Calu3 (cell line): ENCODE data around the gene JARID2. TPM values are rescaled to one million over a fixed set of nuclear protein-coding genes. Genes with fewer than 3 reads are reported as not detected.

Source experiments
- BruUV-seq: library from RNA; stranded (reverse); fragments of 400-500 nt; replicated peaks from 2 replicates; lab custom pipeline; 2021; lab: Mats Ljungman, UMichigan
- CTCF ChIA-PET: fragments of 300-600 bp; sonication (Branson Sonifier 250); formaldehyde crosslinking; loops from one replicate; lab custom pipeline; 2022; ENCODE audit warnings: antibody characterized with exemption; lab: Charles Lee
- DNase-seq: peaks from one replicate; pipeline ENCODE4 v3.0.0; 2022
- H3K27ac Mint-ChIP-seq: one replicate; pipeline ENCODE4 v1.8.0; 2022; ENCODE audit warnings: mixed read lengths; ENCODE audit not compliant: unreplicated experiment
- H3K27me3 Mint-ChIP-seq: one replicate; pipeline ENCODE4 v1.8.0; 2022; ENCODE audit warnings: mixed read lengths; ENCODE audit not compliant: unreplicated experiment
- H3K36me3 Mint-ChIP-seq: one replicate; pipeline ENCODE4 v1.8.0; 2022; ENCODE audit warnings: mild to moderate bottlenecking, moderate library complexity, mixed read lengths; ENCODE audit not compliant: insufficient read depth, unreplicated experiment
- H3K4me1 Mint-ChIP-seq: one replicate; pipeline ENCODE4 v1.8.0; 2022; ENCODE audit warnings: mild to moderate bottlenecking, low read depth, mixed read lengths; ENCODE audit not compliant: unreplicated experiment
- H3K4me3 Mint-ChIP-seq: one replicate; pipeline ENCODE4 v1.8.0; 2022; ENCODE audit warnings: mild to moderate bottlenecking, low read depth, moderate library complexity, mixed read lengths; ENCODE audit not compliant: unreplicated experiment
- H3K9me3 Mint-ChIP-seq: one replicate; pipeline ENCODE4 v1.8.0; 2022; ENCODE audit warnings: low read depth, mixed read lengths; ENCODE audit not compliant: unreplicated experiment
- intact Hi-C: fragments of 100-400 bp; cut with micrococcal nuclease; formaldehyde crosslinking; loops from one replicate; pipeline ENCODE4 v1.10.0; 2022; ENCODE audit not compliant: unreplicated experiment
- total RNA-seq: library from RNA; stranded (reverse); gene quantifications from 2 replicates; pipeline ENCODE4 v1.2.3, GENCODE V29; 2022
- TF ChIP-seq, protein P1 (sequence below): fragments of 200-600 bp; IDR thresholded peaks from one replicate; pipeline ENCODE4 v1.8.0; 2022; ENCODE audit warnings: antibody characterized with exemption; ENCODE audit not compliant: unreplicated experiment

Gene JARID2
- total RNA-seq, 1 experiment from 2014 or later = 9.4 TPM

- CTCF ChIA-PET = interaction anchor here (0.5 to 1.7 kb wide), 2 partner anchors 12 to 461 kb away, joined by 3 to 5 read pairs; no protein-coding TSS in a partner anchor
- TF ChIP-seq, protein P1, sequence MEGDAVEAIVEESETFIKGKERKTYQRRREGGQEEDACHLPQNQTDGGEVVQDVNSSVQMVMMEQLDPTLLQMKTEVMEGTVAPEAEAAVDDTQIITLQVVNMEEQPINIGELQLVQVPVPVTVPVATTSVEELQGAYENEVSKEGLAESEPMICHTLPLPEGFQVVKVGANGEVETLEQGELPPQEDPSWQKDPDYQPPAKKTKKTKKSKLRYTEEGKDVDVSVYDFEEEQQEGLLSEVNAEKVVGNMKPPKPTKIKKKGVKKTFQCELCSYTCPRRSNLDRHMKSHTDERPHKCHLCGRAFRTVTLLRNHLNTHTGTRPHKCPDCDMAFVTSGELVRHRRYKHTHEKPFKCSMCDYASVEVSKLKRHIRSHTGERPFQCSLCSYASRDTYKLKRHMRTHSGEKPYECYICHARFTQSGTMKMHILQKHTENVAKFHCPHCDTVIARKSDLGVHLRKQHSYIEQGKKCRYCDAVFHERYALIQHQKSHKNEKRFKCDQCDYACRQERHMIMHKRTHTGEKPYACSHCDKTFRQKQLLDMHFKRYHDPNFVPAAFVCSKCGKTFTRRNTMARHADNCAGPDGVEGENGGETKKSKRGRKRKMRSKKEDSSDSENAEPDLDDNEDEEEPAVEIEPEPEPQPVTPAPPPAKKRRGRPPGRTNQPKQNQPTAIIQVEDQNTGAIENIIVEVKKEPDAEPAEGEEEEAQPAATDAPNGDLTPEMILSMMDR = no peak
- Mint-ChIP-seq H3K4me1 (peaks cover 14% of the 10 kb centered on the region), H3K36me3 (peaks cover 22% of the 10 kb centered on the region), H3K4me3 (no peak overlapping the region), H3K9me3 (no peaks in the 10 kb centered on the region), H3K27me3 (no peaks in the 10 kb centered on the region), H3K27ac (no peak overlapping the region)
- no TSS peak for BruUV-seq
- no peak for DNase-seq
- intact Hi-C loops = loop anchor here (10.0 kb wide), 1 partner anchor 103 kb away; no protein-coding TSS in a partner anchor
Observed at GRCh38 chr6:15522026-15522425, 276.2 kb downstream of the JARID2 start.

DNA sequence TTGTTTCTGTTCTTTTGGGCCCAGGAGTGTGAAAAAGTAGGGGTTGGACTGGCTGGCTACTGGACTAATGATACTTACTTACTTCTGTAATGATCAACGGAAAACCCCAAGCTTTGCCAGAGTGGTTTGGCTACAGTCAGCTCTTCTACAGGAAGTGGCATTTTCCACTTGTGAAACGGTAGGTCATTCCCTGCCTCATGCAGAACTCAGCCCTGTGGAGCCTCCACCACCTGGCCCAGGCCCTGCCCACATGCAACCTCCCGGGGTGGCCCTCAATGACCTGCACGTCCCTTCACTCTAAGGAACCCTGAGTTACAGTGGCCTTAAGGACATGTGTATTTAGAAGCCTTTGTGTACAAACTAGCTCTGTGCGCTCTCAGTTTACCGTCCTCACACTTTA, 276.6 kb downstream of the JARID2 start:
- H3K4me3 Mint-ChIP-seq = no peak overlapping the region
- no peak overlapping the region for H3K27ac Mint-ChIP-seq
- BruUV-seq = no TSS peak
- TF ChIP-seq, protein P1 = no peak
- peaks cover 22% of the 10 kb centered on the region for H3K36me3 Mint-ChIP-seq
- peaks cover 2% of the 10 kb centered on the region for H3K9me3 Mint-ChIP-seq
- DNase-seq = no peak
- peaks cover 14% of the 10 kb centered on the region for H3K4me1 Mint-ChIP-seq
- intact Hi-C loops = loop anchor here (10.0 kb wide), 1 partner anchor 102 kb away; no protein-coding TSS in a partner anchor
- CTCF ChIA-PET = interaction anchor here (0.5 to 1.7 kb wide), 2 partner anchors 11 to 461 kb away, joined by 3 to 5 read pairs; no protein-coding TSS in a partner anchor
- H3K27me3 Mint-ChIP-seq = no peaks in the 10 kb centered on the region

DNA sequence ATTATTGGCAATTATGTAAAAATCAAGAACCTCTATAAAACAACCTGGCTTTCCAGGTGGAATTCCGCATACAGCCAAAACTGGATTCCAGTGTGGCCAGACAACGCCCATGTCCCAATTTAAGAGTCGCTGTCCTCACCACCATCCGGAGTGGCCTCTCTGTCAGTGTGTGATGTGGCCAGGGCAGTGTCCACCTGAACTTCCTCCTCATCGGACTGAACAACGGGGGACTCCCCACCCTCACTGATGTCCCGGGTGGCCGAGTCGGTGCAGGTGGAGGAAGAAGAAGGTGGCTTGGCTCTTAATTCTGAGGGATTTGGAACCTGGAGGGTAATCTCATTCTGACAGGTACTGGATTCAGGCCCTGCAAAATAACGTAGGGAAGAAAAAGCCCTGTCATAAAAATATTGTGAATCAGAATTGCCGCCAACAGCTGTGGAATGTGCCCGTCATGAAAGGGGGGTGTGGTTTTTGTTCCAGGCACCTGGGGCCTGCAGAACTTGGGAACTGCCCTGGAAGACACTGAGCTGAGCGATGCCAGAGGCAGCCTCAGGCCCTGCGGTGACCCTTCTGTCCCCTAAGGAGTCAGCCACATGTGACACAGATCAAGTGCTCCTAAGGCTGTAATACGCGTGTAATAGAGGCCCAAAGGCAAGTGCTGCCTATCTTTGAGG, 277.1 kb downstream of the JARID2 start:
- Mint-ChIP-seq H3K4me1 (peaks cover 14% of the 10 kb centered on the region), H3K4me3 (no peak overlapping the region), H3K36me3 (peaks cover 26% of the 10 kb centered on the region), H3K27ac (no peak overlapping the region), H3K9me3 (peaks cover 3% of the 10 kb centered on the region), H3K27me3 (no peaks in the 10 kb centered on the region)
- intact Hi-C loops = loop anchor here (10.0 kb wide), 1 partner anchor 102 kb away; no protein-coding TSS in a partner anchor
- TF ChIP-seq, protein P1 = no peak
- CTCF ChIA-PET = interaction anchor here (1.7 kb wide), 1 partner anchor 11 kb away, joined by 3 read pairs; no protein-coding TSS in a partner anchor
- no TSS peak for BruUV-seq
- no peak for DNase-seq

DNA sequence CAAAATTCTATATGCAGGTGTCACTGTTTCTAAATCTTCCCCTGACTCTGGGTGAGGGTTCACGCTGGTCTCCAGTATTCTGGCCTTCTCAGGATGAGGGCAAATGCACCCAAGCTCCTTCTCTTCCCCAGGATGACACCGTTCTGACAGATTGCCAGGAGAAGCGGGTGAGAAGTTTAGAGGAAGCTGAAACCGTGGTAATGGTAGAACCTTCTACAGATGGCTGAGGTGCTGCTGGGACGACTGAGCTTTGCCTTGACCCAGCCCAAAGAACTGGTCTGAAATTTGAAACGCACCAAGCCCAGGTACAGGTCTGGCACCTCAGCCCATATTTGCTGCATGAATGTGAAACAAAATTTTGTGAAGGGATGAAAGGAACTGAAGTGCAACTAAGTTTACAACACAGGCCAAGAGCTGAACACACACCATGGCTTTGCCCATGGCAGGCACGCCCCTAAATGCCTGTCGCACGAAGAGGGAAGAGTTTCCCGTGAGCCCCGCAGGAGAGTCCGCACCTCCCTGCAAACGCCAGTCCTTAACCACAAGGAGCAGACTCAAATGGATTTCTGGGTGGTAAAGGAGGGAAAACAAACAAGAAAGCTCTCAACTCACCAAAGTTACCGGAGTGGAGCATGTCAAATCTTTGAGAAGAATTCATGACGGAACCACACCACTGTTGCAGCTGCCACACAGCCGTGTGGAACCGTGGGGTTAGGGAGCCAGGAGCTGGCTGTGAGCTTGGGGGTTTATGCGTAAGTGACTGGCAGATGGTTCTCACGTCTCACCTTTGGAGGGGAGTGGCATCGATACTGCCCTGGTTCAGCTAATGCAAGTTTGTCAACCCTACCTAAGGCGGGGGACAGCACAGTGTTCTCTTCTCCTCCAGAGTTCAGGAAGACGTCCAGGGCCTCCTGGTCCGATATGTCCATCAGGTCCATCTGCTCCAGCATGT, 278.1 kb downstream of the JARID2 start:
- intact Hi-C loops = loop anchor here (10.0 kb wide), 1 partner anchor 101 kb away; no protein-coding TSS in a partner anchor
- Mint-ChIP-seq H3K36me3 (peaks cover 26% of the 10 kb centered on the region), H3K9me3 (peaks cover 3% of the 10 kb centered on the region), H3K4me1 (peaks cover 14% of the 10 kb centered on the region), H3K27me3 (no peaks in the 10 kb centered on the region), H3K27ac (no peak overlapping the region), H3K4me3 (no peak overlapping the region)
- CTCF ChIA-PET = no interaction called here
- no peak for DNase-seq
- TF ChIP-seq, protein P1 = no peak
- no TSS peak for BruUV-seq
